Measurements from ENCODE around the gene MIGA2. TPM values are rescaled to one million over a fixed set of nuclear protein-coding genes. Genes with fewer than 3 reads are reported as not detected.
A peak's percentile ranks its signal among the peaks of the same experiment; 100 is the strongest.

MIGA2 gene
- polyA plus RNA-seq, 1 experiment: 23.7 TPM

DNA sequence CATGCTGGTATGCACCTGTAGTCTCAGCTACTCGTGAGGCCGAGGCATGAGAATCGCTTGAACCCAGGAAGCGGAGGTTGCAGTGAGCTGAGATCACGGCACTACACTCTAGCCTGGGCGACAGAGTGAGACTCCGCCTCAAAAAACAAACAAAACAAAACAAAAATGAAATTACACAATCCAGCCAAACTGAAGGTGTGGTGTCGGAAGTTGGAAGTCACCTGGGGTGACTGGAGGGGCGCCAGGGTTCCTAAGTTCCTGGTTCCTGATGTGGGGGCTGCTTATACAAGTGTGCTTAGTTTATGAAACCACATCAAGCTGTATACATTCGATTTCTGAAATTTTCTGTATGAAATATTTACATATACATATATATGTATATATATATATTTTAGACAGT, 40.8 kb downstream of the MIGA2 start:
- no peaks in the 10 kb centered on the region for H3K27me3 ChIP-seq (ENCODE audit: control insufficient read depth, insufficient read depth, low read length)
- CTCF ChIA-PET: no interaction called here
- TF ChIP-seq, protein P1, sequence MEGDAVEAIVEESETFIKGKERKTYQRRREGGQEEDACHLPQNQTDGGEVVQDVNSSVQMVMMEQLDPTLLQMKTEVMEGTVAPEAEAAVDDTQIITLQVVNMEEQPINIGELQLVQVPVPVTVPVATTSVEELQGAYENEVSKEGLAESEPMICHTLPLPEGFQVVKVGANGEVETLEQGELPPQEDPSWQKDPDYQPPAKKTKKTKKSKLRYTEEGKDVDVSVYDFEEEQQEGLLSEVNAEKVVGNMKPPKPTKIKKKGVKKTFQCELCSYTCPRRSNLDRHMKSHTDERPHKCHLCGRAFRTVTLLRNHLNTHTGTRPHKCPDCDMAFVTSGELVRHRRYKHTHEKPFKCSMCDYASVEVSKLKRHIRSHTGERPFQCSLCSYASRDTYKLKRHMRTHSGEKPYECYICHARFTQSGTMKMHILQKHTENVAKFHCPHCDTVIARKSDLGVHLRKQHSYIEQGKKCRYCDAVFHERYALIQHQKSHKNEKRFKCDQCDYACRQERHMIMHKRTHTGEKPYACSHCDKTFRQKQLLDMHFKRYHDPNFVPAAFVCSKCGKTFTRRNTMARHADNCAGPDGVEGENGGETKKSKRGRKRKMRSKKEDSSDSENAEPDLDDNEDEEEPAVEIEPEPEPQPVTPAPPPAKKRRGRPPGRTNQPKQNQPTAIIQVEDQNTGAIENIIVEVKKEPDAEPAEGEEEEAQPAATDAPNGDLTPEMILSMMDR (IDR thresholded peaks at IDR 0.05; ENCODE audit: insufficient read depth, low read depth, low read length): no peak
- H3K4me3 ChIP-seq (ENCODE audit: low read depth, low read length): no peak overlapping the region
- no peaks in the 10 kb centered on the region for H3K36me3 ChIP-seq (ENCODE audit: control insufficient read depth, insufficient read depth, low read length)
- no peak for DNase-seq (ENCODE audit: low read depth)
- POLR2A ChIA-PET: no interaction called here

DNA sequence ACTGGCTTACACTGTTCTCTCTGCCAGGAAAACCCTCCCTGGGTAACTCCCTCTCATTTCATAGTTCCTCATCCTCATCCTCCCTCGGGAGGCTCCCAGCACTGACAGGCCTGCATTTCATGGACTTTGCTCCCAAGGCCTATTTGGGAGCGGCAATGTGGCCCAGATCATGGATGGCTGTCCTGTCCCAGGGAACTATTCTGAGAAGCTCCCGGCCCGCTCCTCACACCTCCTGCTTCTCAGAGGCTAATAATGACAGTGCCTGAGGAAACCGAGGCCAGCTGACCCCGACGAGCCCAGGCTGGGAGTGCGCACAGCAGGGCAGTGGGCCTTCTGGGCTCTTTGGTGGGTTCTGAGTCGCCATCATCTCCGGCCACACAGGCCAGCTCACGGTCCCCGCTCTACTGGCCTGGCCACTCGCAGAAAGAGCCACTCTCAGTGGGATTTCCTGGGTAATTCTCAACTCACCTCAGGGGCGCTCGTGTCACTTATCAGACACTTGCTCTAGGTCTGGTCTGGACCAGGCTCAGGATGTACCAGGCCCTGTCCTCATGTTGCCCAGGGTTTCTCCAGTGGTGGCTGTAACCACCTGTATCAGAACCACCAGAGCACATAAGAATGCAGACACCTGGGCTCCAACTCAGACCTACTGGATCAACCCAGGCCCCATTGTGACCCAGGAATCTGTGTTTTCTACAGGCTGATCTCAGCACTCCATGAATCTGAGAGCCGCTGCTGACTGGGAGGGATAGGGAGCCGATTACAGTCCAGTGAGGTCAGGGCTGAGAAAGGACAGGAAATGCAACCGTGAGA, 42.5 kb downstream of the MIGA2 start:
- Histone ChIP-seq H3K36me3 (ENCODE audit: control insufficient read depth, insufficient read depth, low read length) (no peaks in the 10 kb centered on the region), H3K27me3 (ENCODE audit: control insufficient read depth, insufficient read depth, low read length) (no peaks in the 10 kb centered on the region), H3K4me3 (ENCODE audit: low read depth, low read length) (no peak overlapping the region)
- TF ChIP-seq, protein P1 (IDR thresholded peaks at IDR 0.05; ENCODE audit: insufficient read depth, low read depth, low read length): no peak
- POLR2A ChIA-PET: no interaction called here
- CTCF ChIA-PET: no interaction called here
- DNase-seq (ENCODE audit: low read depth): no peak

DNA sequence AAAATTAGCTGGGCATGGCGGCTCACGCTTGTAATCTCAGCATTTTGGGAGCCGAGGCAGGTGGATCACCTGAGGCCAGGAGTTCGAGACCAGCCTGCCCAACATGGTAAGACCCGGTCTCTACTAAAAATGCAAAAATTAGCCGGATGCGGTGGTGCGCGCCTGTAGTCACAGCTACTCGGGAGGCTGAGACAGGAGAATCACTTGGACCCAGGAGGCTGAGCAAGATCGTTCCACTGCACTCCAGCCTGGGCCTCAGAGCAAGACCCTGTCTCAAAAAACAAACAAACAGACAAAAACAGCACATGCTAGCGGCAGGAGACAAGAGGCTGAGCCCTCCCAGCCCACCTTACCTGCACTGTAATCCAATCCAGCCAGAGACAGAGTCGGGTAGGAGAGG, 43.4 kb downstream of the MIGA2 start:
- no peak for DNase-seq (ENCODE audit: low read depth)
- CTCF ChIA-PET: no interaction called here
- POLR2A ChIA-PET: no interaction called here
- H3K36me3 ChIP-seq (ENCODE audit: control insufficient read depth, insufficient read depth, low read length): no peaks in the 10 kb centered on the region; the same call in none of the 2 replicates
- H3K4me3 ChIP-seq (ENCODE audit: low read depth, low read length): no peak overlapping the region
- H3K27me3 ChIP-seq (ENCODE audit: control insufficient read depth, insufficient read depth, low read length): no peaks in the 10 kb centered on the region
- TF ChIP-seq, protein P1 (IDR thresholded peaks at IDR 0.05; ENCODE audit: insufficient read depth, low read depth, low read length): no peak

DNA sequence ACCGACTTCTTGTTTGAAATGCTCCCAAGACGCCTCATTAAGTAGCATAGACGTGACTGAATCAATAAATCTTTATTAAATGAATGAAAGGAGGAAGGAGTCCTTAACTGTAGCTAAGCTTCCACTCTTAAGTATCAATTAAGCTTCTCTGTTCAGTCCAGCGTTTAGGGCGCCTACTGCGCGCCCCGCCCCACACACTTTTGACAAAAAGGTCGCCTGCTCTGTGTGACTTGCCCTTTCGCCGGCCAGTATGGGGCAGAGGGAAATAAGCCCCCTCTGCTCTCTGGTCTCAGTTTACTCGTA, 43.8 kb downstream of the MIGA2 start:
- no peaks in the 10 kb centered on the region for H3K27me3 ChIP-seq (ENCODE audit: control insufficient read depth, insufficient read depth, low read length)
- H3K36me3 ChIP-seq (ENCODE audit: control insufficient read depth, insufficient read depth, low read length): no peaks in the 10 kb centered on the region; the same call in none of the 2 replicates
- peak overlapping the region; percentile 55 for H3K4me3 ChIP-seq (ENCODE audit: low read depth, low read length)
- no peak for DNase-seq (ENCODE audit: low read depth)
- CTCF ChIA-PET: interaction anchor here (1.5 kb wide), 1 partner anchor 23 kb away, joined by 5 read pairs; no protein-coding TSS in a partner anchor
- TF ChIP-seq, protein P1 (IDR thresholded peaks at IDR 0.05; ENCODE audit: insufficient read depth, low read depth, low read length): no peak
- POLR2A ChIA-PET: no interaction called here

DNA sequence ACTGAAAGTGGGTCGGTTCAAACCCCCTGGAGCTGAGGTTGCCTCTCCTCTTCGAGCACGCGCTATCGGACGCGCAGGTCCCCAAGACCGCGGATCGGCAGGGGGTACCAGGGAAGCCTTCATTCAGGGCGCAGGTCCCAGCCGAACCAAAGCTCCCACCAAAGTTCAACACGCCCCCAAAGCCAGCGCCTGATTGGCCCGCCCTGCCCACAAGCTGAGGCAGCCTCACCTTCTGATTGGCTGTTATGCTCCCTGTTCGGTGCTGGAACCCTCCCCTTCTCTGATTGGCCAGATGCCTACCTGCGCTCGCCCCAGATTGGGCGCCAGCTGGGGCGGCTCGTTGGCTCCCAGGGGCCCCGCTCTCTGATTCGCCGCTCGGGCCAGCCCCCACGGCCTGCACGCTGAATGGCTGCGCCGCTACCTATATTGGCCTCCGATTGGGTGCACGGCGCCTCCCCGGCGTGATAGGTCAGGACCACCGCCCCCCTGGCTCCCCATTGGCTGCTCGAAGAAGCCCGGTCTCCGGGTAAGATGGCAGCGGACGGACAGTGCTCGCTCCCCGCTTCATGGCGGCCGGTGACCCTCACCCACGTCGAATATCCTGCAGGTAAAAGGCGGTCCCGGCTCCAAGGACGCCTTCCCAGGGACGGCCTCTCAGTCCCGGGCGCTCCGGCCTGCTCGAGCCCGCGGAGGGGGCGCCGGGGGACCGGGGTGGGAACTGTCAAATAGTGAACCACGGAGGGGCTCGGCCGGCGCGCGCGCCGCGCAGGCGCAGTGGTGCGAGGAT, 44.4 kb downstream of the MIGA2 start, which contains the start of gene DOLPP1:
DOLPP1 (plus strand) TSS at position 511 of the 787 bp plus-strand sequence; CDS start at position 532, 21 bp downstream.
- DNase-seq (ENCODE audit: low read depth): peak; percentile 98
- Histone ChIP-seq H3K27me3 (ENCODE audit: control insufficient read depth, insufficient read depth, low read length) (no peaks in the 10 kb centered on the region), H3K4me3 (ENCODE audit: low read depth, low read length) (peak within 1 kb of the TSS; percentile 84), H3K36me3 (ENCODE audit: control insufficient read depth, insufficient read depth, low read length) (no peaks in the 10 kb centered on the region; the same call in none of the 2 replicates)
- ChIA-PET POLR2A (interaction anchor here (0.5 to 0.6 kb wide), 2 partner anchors 239 to 316 kb away, joined by 4 to 5 read pairs; no protein-coding TSS in a partner anchor), CTCF (interaction anchor here (1.3 to 1.5 kb wide), 2 partner anchors 21 to 22 kb away, joined by 3 to 5 read pairs; no protein-coding TSS in a partner anchor)
- TF ChIP-seq, protein P1 (IDR thresholded peaks at IDR 0.05; ENCODE audit: insufficient read depth, low read depth, low read length): no peak
